ENCODE data around the gene TIMM50.

Gene TIMM50

GRCh38 chr19:39502640-39503417 lies 22.2 kb downstream of the TIMM50 start:
- no peak for FAIRE-seq

- FAIRE-seq, result no peak
Observed at GRCh38 chr19:39506598-39506943, 25.9 kb downstream of the TIMM50 start.

- FAIRE-seq, result no peak
Observed at GRCh38 chr19:39506944-39507714, 26.5 kb downstream of the TIMM50 start.

- FAIRE-seq, result no peak
Observed at GRCh38 chr19:39507715-39508364, 27.2 kb downstream of the TIMM50 start.

- no peak for FAIRE-seq
Observed at GRCh38 chr19:39508629-39509028, 28.0 kb downstream of the TIMM50 start.

- no peak for FAIRE-seq
Observed at GRCh38 chr19:39509233-39509632, 28.6 kb downstream of the TIMM50 start.

GRCh38 chr19:39512988-39513387 lies 32.4 kb downstream of the TIMM50 start:
- FAIRE-seq, result no peak

GRCh38 chr19:39514840-39515550 lies 34.4 kb downstream of the TIMM50 start, which contains the start of gene SELENOV:
Gene SELENOV (plus strand): TSS chr19:39515139. CDS start chr19:39515213, 74 bp downstream.
- FAIRE-seq, result no peak

GRCh38 chr19:39515551-39516191 lies 35.0 kb downstream of the TIMM50 start:
- no peak for FAIRE-seq

- no peak for FAIRE-seq
Observed at GRCh38 chr19:39516270-39516669, 35.6 kb downstream of the TIMM50 start.

GRCh38 chr19:39517432-39517831 lies 36.8 kb downstream of the TIMM50 start:
- no peak for FAIRE-seq

GRCh38 chr19:39518458-39518857 lies 37.8 kb downstream of the TIMM50 start:
- FAIRE-seq, result no peak

GRCh38 chr19:39518975-39519374 lies 38.3 kb downstream of the TIMM50 start:
- no peak for FAIRE-seq

GRCh38 chr19:39520541-39521484 lies 40.2 kb downstream of the TIMM50 start:
- FAIRE-seq, result no peak

- no peak for FAIRE-seq
Observed at GRCh38 chr19:39524495-39524894, 43.9 kb downstream of the TIMM50 start.

GRCh38 chr19:39525205-39525604 lies 44.6 kb downstream of the TIMM50 start:
- no peak for FAIRE-seq

- no peak for FAIRE-seq
Observed at GRCh38 chr19:39531834-39532232, 51.2 kb downstream of the TIMM50 start.

GRCh38 chr19:39532233-39533002 lies 51.8 kb downstream of the TIMM50 start, which contains the start of gene EID2B:
Gene EID2B (minus strand): TSS chr19:39532852. CDS start chr19:39532802, 50 bp downstream.
- FAIRE-seq, result no peak

- no peak for FAIRE-seq
Observed at GRCh38 chr19:39533003-39533512, 52.4 kb downstream of the TIMM50 start.

GRCh38 chr19:39533791-39534190 lies 53.2 kb downstream of the TIMM50 start:
- no peak for FAIRE-seq
